Transverse colon (tissue), 4 donors: Measurements from ENCODE around the gene AKAP5.

Source experiments
- EP300 ChIP-seq: sonication (generic); formaldehyde crosslinking; IDR thresholded peaks from one replicate; pipeline ENCODE4 v1.6.1; 2017; ENCODE audit warnings: antibody characterized with exemption, low read depth
- POLR2A ChIP-seq: fragments of 450-650 bp; IDR thresholded peaks from one replicate; pipeline ENCODE4 v1.6.1; 2016; ENCODE audit warnings: antibody characterized with exemption, mild to moderate bottlenecking, moderate library complexity
- POLR2AphosphoS5 ChIP-seq, 3 donors: sonication (generic); formaldehyde crosslinking; IDR thresholded peaks; one replicate each; pipeline ENCODE4 v1.6.1; 2016; ENCODE audit warnings: antibody characterized with exemption in 3 of 3
- TF ChIP-seq, protein P1 (sequence below), 5 experiments: fragments of 200-600 bp in 3 of 5; fragments of 450-650 bp in 2 of 5; sonication (generic) in 3 of 5; IDR thresholded peaks; 1 replicate in 2 of 5; 2 replicates in 3 of 5; pipeline ENCODE4 v1.5.1; 2016 to 2017; ENCODE audit warnings: antibody characterized with exemption in 5 of 5, inconsistent platforms in 3 of 5, mild to moderate bottlenecking in 2 of 5, moderate library complexity in 1 of 5

DNA sequence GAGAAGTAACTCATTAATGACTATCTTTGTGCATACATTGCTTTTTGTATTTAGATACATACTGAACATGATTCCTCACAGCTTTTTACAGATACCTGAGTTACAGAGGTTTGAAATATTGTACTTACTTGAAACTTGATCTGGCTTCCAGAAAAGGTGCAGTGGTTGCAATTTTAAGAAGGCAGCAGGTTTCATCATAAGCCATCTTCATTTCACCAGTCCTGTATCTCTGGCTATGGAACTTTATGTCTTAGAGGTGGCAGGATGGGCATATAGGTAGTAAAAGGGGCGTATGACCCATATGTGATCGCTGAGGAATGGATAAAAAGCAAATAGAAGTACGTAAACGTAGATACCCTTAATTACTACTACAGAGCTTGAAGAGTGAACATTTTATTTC is 52.9 kb downstream of the AKAP5 start:
- TF ChIP-seq, protein P1, sequence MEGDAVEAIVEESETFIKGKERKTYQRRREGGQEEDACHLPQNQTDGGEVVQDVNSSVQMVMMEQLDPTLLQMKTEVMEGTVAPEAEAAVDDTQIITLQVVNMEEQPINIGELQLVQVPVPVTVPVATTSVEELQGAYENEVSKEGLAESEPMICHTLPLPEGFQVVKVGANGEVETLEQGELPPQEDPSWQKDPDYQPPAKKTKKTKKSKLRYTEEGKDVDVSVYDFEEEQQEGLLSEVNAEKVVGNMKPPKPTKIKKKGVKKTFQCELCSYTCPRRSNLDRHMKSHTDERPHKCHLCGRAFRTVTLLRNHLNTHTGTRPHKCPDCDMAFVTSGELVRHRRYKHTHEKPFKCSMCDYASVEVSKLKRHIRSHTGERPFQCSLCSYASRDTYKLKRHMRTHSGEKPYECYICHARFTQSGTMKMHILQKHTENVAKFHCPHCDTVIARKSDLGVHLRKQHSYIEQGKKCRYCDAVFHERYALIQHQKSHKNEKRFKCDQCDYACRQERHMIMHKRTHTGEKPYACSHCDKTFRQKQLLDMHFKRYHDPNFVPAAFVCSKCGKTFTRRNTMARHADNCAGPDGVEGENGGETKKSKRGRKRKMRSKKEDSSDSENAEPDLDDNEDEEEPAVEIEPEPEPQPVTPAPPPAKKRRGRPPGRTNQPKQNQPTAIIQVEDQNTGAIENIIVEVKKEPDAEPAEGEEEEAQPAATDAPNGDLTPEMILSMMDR (IDR thresholded peaks at IDR 0.05): no peak
- no peak for TF ChIP-seq POLR2A
- TF ChIP-seq EP300: no peak
- no peak for TF ChIP-seq POLR2AphosphoS5 (IDR thresholded peaks at IDR 0.05)
